ENCODE measurements around the gene XRCC4. TPM values are rescaled to one million over a fixed set of nuclear protein-coding genes. Genes with fewer than 3 reads are reported as not detected.

XRCC4 gene
- total RNA-seq, 1 experiment from 2014 or later, result 10.8 TPM

- no peak overlapping the region for H3K4me2 ChIP-seq (ENCODE audit: insufficient read depth, insufficient read length, low read length)
- H3K4me1 Mint-ChIP-seq, result no peaks in the 10 kb centered on the region
- H3K4me1 ChIP-seq (ENCODE audit: insufficient read depth, low read length), result no peaks in the 10 kb centered on the region
- no peak overlapping the region for H2BK15ac ChIP-seq (ENCODE audit: low read depth, low read length)
- no peak overlapping the region for H3K27ac ChIP-seq (ENCODE audit: insufficient read length, low read depth, low read length)
- no peaks in the 10 kb centered on the region for H3K79me2 ChIP-seq (ENCODE audit: insufficient read depth, low read length)
- H2BK5ac ChIP-seq (ENCODE audit: insufficient read length, low read length), result no peak overlapping the region
- no peak overlapping the region for H3K9ac ChIP-seq (ENCODE audit: extremely low read depth, insufficient read length, low read length)
- no peak overlapping the region for H4K5ac ChIP-seq (ENCODE audit: insufficient read length, low read depth, low read length)
- H3K36me3 Mint-ChIP-seq (ENCODE audit: insufficient read depth in 1 of 3, low read depth in 3 of 3), result no peaks in the 10 kb centered on the region; a peak in 1 of 7 replicates
- no peak overlapping the region for H3T11ph ChIP-seq (ENCODE audit: low read length)
- no peak overlapping the region for H3K18ac ChIP-seq (ENCODE audit: insufficient read length, low read depth, low read length)
- no peaks in the 10 kb centered on the region for H3K27me3 ChIP-seq (ENCODE audit: insufficient read depth, low read length)
- no peak overlapping the region for H2BK20ac ChIP-seq (ENCODE audit: low read depth, low read length, poor library complexity, severe bottlenecking)
- no peak overlapping the region for H4K8ac ChIP-seq (replicated peaks; ENCODE audit: insufficient read length, low read depth, low read length)
- H2AFZ ChIP-seq (ENCODE audit: low read length), result no peak overlapping the region
- no peaks in the 10 kb centered on the region for H4K20me1 ChIP-seq (ENCODE audit: control insufficient read depth, insufficient read depth, insufficient read length)
- H2BK120ac ChIP-seq (ENCODE audit: low read depth, low read length, poor library complexity, severe bottlenecking), result no peak overlapping the region
- no peak overlapping the region for H3K14ac ChIP-seq (ENCODE audit: insufficient read depth, low read length)
- no peak overlapping the region for H2AK5ac ChIP-seq (ENCODE audit: insufficient read length, low read length)
- H3K4me3 Mint-ChIP-seq, result no peak overlapping the region
- no peaks in the 10 kb centered on the region for H3K79me1 ChIP-seq (ENCODE audit: insufficient read depth, low read depth, low read length, poor library complexity, severe bottlenecking)
- no peaks in the 10 kb centered on the region for H3K9me3 Mint-ChIP-seq
- no peak overlapping the region for H3K56ac ChIP-seq (ENCODE audit: insufficient read length, low read depth, low read length)
- no peak overlapping the region for H4K91ac ChIP-seq (ENCODE audit: insufficient read length, low read depth, low read length)
- no peak overlapping the region for H2BK12ac ChIP-seq (ENCODE audit: insufficient read length, low read depth, low read length)
- no peaks in the 10 kb centered on the region for H3K27me3 Mint-ChIP-seq (ENCODE audit: low read depth)
- no CpG with 5 or more reads among the region's 3 CpGs for WGBS (ENCODE audit: extremely low coverage, insufficient read length, low lambda C conversion rate)
- peak overlapping the region in 1 of 3 experiments; percentile 38; a peak in 1 of 7 replicates for H3K27ac Mint-ChIP-seq
- no peaks in the 10 kb centered on the region for H3K9me3 ChIP-seq (ENCODE audit: control insufficient read depth, low read depth, low read length)
- DNase-seq, result no peak
- no peak overlapping the region for H3K23ac ChIP-seq (ENCODE audit: insufficient read length, low read depth, low read length)
- no peaks in the 10 kb centered on the region for H3K23me2 ChIP-seq (ENCODE audit: insufficient read length, low read depth, low read length, poor library complexity, severe bottlenecking)
- TF ChIP-seq CTCF (conservative IDR thresholded peaks at IDR 0.05), result no peak
- no peak overlapping the region for H3K4ac ChIP-seq (ENCODE audit: low read depth, low read length)
Measured at GRCh38 chr5:83306572-83307241, 229.4 kb downstream of the XRCC4 start.
